Stimulated activated CD8-positive, alpha-beta memory T cell treated with anti-CD3 and anti-CD28 coated beads, Interleukin-7, amount 100 ng/mL, for 1 hour (primary cell): ENCODE data around the gene ZNF77.
"Not testable (repeated sequence)": the region's sequence is repeated elsewhere in the genome, so short reads cannot be mapped to it uniquely, and the experiment has no call there.

Experiments
- DNase-seq, 2 donors: peaks; one replicate each; pipeline ENCODE4 v3.0.0-alpha.2; 2020; ENCODE audit warnings: low read depth in 2 of 2

ZNF77 gene

DNA sequence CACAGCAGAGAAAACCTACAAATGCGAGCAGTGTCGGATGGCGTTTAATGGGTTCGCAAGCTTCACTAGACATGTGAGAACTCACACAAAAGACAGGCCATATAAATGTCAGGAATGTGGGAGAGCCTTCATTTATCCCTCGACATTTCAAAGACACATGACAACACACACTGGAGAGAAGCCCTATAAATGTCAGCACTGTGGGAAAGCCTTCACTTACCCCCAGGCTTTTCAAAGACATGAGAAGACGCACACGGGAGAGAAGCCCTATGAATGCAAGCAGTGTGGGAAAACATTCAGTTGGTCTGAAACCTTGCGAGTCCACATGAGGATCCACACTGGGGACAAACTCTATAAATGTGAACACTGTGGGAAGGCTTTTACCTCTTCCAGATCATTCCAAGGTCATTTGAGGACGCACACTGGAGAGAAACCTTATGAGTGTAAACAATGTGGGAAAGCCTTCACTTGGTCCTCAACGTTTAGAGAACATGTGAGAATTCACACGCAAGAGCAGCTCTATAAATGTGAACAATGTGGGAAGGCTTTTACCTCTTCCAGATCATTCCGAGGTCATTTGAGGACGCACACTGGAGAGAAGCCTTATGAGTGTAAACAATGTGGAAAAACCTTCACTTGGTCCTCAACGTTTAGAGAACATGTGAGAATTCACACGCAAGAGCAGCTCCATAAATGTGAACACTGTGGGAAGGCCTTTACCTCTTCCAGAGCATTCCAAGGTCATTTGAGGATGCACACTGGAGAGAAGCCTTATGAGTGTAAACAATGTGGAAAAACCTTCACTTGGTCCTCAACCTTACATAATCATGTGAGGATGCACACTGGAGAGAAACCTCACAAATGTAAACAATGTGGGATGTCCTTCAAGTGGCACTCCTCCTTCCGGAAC lies 27.2 kb downstream of the ZNF77 start:
- no peak for DNase-seq

DNA sequence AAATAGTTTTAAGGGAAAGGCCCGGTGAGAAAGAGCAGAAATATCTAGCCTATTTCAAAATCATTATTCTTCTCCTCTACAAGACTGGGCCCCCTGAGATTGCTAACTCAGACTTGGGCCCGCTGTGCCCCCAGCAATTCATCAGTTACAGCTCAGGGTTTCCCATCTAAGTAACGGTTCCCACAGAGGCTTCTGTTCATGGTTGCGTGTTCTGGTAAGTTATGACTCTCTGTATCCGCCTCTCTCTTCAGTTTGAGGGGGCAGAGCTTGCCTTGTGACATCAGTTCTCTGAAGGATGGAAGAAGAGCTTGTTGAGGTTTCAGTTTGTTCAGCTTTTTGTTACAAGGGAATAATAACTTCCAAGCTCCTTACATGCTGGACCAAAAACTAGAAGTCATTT lies 32.5 kb downstream of the ZNF77 start:
- no peak for DNase-seq

DNA sequence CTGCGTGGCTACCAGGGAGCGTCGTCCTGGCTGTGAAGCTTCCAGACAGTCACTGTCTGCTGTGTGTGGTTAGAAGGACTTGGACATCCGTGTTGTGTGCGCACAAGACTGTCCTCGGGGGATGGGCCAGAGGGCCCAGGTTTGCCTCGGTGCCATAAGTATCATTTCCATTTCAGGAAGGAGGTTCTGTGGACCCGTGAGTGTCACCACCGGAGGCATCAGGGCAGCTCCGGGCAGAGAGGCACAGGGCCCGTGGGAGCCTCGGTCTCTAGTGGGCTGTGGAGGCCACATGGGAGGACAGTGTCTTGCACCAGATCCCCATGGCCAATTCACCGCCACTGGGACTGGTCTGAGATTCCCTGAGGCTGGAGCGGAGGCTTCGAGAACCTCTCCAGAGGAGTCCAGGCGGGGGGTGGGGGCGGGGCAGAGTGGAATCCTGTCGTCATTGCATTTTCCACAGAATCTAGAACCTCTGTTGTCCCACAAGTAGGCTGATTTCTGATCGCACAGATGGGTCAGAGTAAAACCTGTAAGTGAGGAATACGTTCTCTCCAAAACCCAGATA lies 38.1 kb downstream of the ZNF77 start:
- DNase-seq, result no peak

- DNase-seq, result no peak
Observed at GRCh38 chr19:2905918-2906519, 38.8 kb downstream of the ZNF77 start.

- DNase-seq, result not testable (repeated sequence)
Observed at GRCh38 chr19:2903326-2903725, 41.4 kb downstream of the ZNF77 start.

- no peak for DNase-seq
Observed at GRCh38 chr19:2902590-2903218, 42.1 kb downstream of the ZNF77 start.

DNA sequence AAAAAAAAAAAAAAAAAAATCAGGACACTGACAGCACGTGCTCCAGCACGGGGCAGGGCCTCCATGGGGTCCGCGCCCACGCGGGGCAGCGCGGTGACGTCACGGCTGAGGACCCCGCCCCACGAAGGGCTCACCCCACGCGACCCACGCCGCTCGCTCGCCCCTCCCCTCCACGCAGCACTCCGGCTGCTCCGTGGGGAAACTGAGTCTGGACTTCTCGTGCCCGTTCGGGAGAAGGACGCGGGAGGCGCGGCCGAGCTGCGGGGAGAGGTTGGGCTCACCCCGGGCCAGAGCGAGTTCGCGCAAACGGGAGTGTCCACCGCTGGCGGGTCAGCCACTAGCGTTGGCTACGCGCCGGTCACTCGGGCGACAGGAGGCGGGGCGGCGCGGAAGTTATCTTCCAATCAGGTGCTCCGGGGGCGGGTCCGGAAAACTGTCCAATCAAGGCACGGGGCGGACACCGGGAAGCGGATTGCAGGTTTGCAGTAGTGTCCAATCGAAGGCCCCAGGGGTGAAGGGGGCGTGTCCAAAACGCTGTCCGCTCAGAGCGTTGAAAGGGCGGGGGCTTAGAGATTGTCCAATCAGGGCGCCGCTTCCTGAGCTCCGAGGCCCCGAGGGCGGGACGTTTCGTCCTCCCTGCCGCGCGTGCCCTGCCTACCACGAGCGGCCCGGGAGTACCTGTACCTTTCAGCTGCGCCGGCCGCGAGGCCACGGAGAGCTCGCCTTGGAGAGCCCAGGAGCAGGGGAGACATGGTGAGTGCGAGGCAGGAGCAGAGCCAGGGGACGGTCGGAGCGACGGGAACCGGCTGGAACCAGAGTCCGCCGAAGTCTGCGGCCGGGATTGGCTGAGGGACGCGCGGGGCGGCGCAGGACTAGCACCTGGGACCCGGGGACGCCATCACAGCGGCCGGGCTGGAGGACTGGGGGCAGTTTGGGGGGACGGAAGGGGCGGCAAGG lies 44.2 kb downstream of the ZNF77 start, which contains the start of gene ZNF57:
Gene ZNF57 (plus strand): TSS at position 633 of the 957 bp plus-strand sequence. CDS start 118 bp downstream, at position 751.
- DNase-seq, result peak; percentile 91 to 93

- no peak for DNase-seq
Observed at GRCh38 chr19:2896694-2897093, 48.1 kb downstream of the ZNF77 start.

DNA sequence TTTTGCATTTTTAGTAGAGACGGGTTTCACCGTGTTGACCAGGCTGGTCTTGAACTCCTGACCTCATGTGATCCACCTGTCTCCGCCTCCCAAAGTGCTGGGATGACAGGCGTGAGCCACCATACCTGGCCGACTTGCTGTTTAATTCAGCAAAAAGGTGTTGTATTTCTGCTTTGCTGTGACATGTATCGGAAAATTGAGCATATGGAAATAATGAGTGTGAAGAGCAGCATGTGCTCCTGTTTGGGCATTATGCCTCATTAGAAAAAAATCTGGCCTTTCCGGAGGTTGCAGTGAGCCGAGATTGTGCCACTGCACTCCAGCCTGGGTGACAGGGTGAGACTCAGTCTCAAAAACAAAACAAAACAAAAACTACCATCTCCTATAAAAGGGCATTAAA lies 54.2 kb downstream of the ZNF77 start:
- DNase-seq, result not testable (repeated sequence)

DNA sequence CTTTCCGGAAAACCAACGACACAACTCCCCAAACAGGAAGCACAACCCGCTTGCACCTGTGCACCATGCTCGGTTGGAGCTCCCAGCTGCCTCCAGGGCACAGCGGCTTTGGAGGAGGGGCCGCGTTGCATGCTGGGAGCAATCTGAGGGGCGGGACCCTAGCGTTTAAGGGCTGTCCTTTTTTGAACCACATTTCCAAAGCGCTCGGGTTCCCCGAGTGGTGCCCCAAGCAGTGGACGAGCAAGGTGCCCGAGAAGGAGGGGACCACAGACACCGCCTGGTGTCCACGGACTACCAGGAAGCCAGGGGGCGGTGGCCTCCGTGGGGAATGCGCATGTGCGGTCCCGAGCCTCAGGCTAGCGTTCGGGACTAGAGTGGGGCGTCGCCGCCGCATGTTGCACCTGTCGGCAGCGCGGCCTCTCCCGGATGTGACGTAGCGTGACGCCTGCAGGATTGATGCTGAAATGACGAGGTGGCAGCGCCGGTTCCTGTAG lies 56.0 kb downstream of the ZNF77 start:
- DNase-seq, result peak in 1 of 2 donors; percentile 13

GRCh38 chr19:2887391-2887914 lies 57.3 kb downstream of the ZNF77 start:
- DNase-seq, result no peak

DNA sequence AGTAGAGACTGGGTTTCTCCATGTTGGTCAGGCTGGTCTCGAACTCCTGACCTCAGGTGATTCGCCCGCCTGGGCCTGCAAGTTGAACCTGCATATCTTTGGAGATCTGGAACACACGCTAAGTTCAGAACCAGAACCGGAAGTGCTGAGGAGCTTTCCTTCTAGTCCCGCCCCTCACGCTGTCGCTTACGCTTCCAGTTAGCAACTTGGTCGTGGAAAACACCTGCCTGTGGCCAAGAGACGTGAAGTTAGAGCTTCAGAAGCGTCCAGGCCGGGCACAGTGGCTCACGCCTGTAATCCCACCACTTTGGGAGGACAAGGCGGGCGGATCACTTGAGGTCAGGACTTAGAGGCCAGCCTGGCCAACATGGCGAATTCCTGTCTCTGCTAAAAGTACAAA lies 59.0 kb downstream of the ZNF77 start:
- no peak for DNase-seq

- no peak for DNase-seq
Observed at GRCh38 chr19:2883686-2884439, 60.9 kb downstream of the ZNF77 start.
